WTC11 (cell line): ENCODE results near the gene PRDM15. TPM values are rescaled to one million over a fixed set of nuclear protein-coding genes. Genes with fewer than 3 reads are reported as not detected.

Experiments
- ATAC-seq: fragments of 200-7000 bp; cut with Tn5 transposase; 2 replicates; pipeline ENCODE4 v1.10.0; 2021; ENCODE audit warnings: mild to moderate bottlenecking, moderate library complexity
- CTCF ChIA-PET: fragments of 300-600 bp; sonication (Branson Sonifier 250); formaldehyde crosslinking; loops from one replicate; lab custom pipeline; 2021; ENCODE audit warnings: antibody characterized with exemption; lab: Charles Lee
- POLR2A ChIA-PET: fragments of 350-600 bp; sonication (Branson Sonifier 250); formaldehyde crosslinking; loops from one replicate; lab custom pipeline; 2021; ENCODE audit warnings: antibody characterized with exemption; lab: Charles Lee
- DNase-seq: peaks from one replicate; pipeline ENCODE4 v3.0.0; 2021; ENCODE audit warnings: low spot score
- H3K27ac Mint-ChIP-seq: 2 replicates; pipeline ENCODE4 v1.8.0; 2021; ENCODE audit warnings: mixed read lengths
- H3K27me3 Mint-ChIP-seq: 2 replicates; pipeline ENCODE4 v1.8.0; 2021; ENCODE audit warnings: low read depth, mild to moderate bottlenecking, moderate library complexity, mixed read lengths
- H3K36me3 Mint-ChIP-seq: 2 replicates; pipeline ENCODE4 v1.8.0; 2021; ENCODE audit warnings: mixed read lengths
- H3K4me1 Mint-ChIP-seq: 2 replicates; pipeline ENCODE4 v1.8.0; 2022; ENCODE audit warnings: mixed read lengths
- H3K4me3 Mint-ChIP-seq: 2 replicates; pipeline ENCODE4 v1.8.0; 2021; ENCODE audit warnings: mild to moderate bottlenecking, moderate library complexity, mixed read lengths
- H3K9me3 Mint-ChIP-seq: 2 replicates; pipeline ENCODE4 v1.8.0; 2021; ENCODE audit warnings: mixed read lengths
- ATF1 ChIP-seq: sonication (generic); formaldehyde crosslinking; IDR thresholded peaks from 2 replicates; pipeline ENCODE4 v1.8.1; 2023; ENCODE audit warnings: mild to moderate bottlenecking, moderate library complexity, missing genetic modification reagents
- ATF6 ChIP-seq: sonication (generic); formaldehyde crosslinking; IDR thresholded peaks from 2 replicates; pipeline ENCODE4 v1.8.1; 2023; ENCODE audit warnings: mild to moderate bottlenecking, missing genetic modification reagents
- CDX4 ChIP-seq: fragments of 250-450 bp; sonication (Bioruptor Pico); IDR thresholded peaks from 2 replicates; pipeline ENCODE4 v1.9.0; 2021; ENCODE audit warnings: moderate library complexity, mild to moderate bottlenecking, inconsistent platforms, borderline replicate concordance
- CREM ChIP-seq: sonication (generic); formaldehyde crosslinking; IDR thresholded peaks from 2 replicates; pipeline ENCODE4 v1.8.1; 2022; ENCODE audit warnings: mild to moderate bottlenecking, missing genetic modification reagents, moderate library complexity
- CTCF ChIP-seq: fragments of 200-600 bp; IDR thresholded peaks from 2 replicates; pipeline ENCODE4 v1.8.0; 2022; ENCODE audit warnings: antibody characterized with exemption
- EMX1 ChIP-seq: fragments of 250-450 bp; sonication (Bioruptor Pico); IDR thresholded peaks from 2 replicates; pipeline ENCODE4 v1.8.0; 2021; ENCODE audit warnings: mild to moderate bottlenecking
- FOXK1 ChIP-seq: sonication (generic); formaldehyde crosslinking; IDR thresholded peaks from 2 replicates; pipeline ENCODE4 v1.8.0; 2022; ENCODE audit warnings: mild to moderate bottlenecking, moderate library complexity, missing genetic modification reagents
- GABPB1 ChIP-seq: sonication (generic); formaldehyde crosslinking; IDR thresholded peaks from 2 replicates; pipeline ENCODE4 v1.8.1; 2023; ENCODE audit warnings: mild to moderate bottlenecking, missing genetic modification reagents
- IRF1 ChIP-seq: sonication (generic); formaldehyde crosslinking; IDR thresholded peaks from 2 replicates; pipeline ENCODE4 v1.8.0; 2023; ENCODE audit warnings: missing genetic modification reagents
- JAZF1 ChIP-seq: fragments of 250-450 bp; sonication (Bioruptor Pico); IDR thresholded peaks from 2 replicates; pipeline ENCODE4 v1.9.0; 2021; ENCODE audit warnings: moderate library complexity, mild to moderate bottlenecking, inconsistent platforms
- MYBL2 ChIP-seq: sonication (generic); formaldehyde crosslinking; IDR thresholded peaks from 2 replicates; pipeline ENCODE4 v1.8.1; 2023; ENCODE audit warnings: mild to moderate bottlenecking, moderate library complexity, missing genetic modification reagents
- NR2C2 ChIP-seq: sonication (generic); formaldehyde crosslinking; IDR thresholded peaks from 2 replicates; pipeline ENCODE4 v1.8.0; 2022; ENCODE audit warnings: mild to moderate bottlenecking, missing genetic modification reagents
- SMAD4 ChIP-seq: sonication (generic); formaldehyde crosslinking; IDR thresholded peaks from 2 replicates; pipeline ENCODE4 v1.8.0; 2022; ENCODE audit warnings: mild to moderate bottlenecking, missing genetic modification reagents
- SP1 ChIP-seq: sonication (generic); formaldehyde crosslinking; conservative IDR thresholded peaks from 2 replicates; pipeline ENCODE4 v1.8.1; 2022; ENCODE audit warnings: missing genetic modification reagents
- STAT6 ChIP-seq: sonication (generic); formaldehyde crosslinking; conservative IDR thresholded peaks from 2 replicates; pipeline ENCODE4 v1.8.1; 2023; ENCODE audit warnings: mild to moderate bottlenecking, low read depth, missing genetic modification reagents, moderate library complexity
- ZNF317 ChIP-seq: sonication (generic); formaldehyde crosslinking; IDR thresholded peaks from 2 replicates; pipeline ENCODE4 v1.8.1; 2023; ENCODE audit warnings: low read depth, mild to moderate bottlenecking, moderate library complexity, missing genetic modification reagents, borderline replicate concordance
- ZNF396 ChIP-seq: fragments of 250-450 bp; sonication (Bioruptor Pico); IDR thresholded peaks from 2 replicates; pipeline ENCODE4 v1.8.0; 2021; ENCODE audit warnings: mild to moderate bottlenecking, moderate library complexity, borderline replicate concordance
- ZNF416 ChIP-seq: fragments of 250-450 bp; sonication (Bioruptor Pico); IDR thresholded peaks from 2 replicates; pipeline ENCODE4 v1.9.0; 2021; ENCODE audit warnings: mild to moderate bottlenecking, inconsistent platforms
- ZNF671 ChIP-seq: fragments of 250-450 bp; sonication (Bioruptor Pico); IDR thresholded peaks from 2 replicates; pipeline ENCODE4 v1.8.0; 2021; ENCODE audit warnings: mild to moderate bottlenecking
- total RNA-seq: library from RNA; stranded (reverse); gene quantifications from 3 replicates; pipeline ENCODE4 v1.2.3, GENCODE V29; 2021
- TF ChIP-seq, protein P1 (sequence below): fragments of 250-450 bp; sonication (Bioruptor Pico); IDR thresholded peaks from 2 replicates; pipeline ENCODE4 v1.8.0; 2021; ENCODE audit warnings: mild to moderate bottlenecking
- TF ChIP-seq, protein P2 (sequence below): sonication (generic); formaldehyde crosslinking; IDR thresholded peaks from 2 replicates; pipeline ENCODE4 v1.8.0; 2023; ENCODE audit warnings: missing genetic modification reagents, mild to moderate bottlenecking, borderline replicate concordance

Gene PRDM15
- total RNA-seq, 1 experiment from 2014 or later, result 12.9 TPM

DNA sequence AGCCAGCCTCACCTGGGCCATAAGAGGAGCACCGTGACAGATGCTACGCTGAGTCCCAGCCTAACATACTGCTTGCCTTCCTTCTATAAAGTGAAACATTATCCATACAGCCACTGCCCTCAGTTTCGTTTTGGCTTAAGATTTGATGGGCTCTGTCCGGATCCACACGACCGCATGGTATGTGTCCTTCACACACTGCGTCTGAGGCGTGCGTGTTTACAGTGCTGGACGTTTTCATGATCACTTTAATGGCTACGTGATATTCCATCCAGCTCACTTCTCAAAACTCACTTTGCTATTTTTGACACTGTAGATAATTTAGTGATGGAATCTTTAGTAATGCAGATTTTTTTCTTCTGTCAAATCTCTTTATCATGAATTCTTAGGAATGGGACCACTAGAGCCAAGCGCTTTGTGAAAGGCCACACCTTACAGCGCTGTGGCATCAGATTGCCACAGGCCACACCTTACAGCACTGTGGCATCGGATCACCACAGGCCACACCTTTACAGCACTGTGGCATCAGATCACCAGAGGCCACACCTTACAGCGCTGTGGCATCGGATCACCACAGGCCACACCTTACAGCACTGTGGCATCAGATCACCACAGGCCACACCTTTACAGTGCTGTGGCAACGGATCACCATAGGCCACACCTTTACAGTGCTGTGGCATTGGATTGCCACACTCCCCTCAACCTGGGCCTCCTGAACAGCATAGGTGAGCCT, 47.1 kb downstream of the PRDM15 start:
- no peaks in the 10 kb centered on the region for H3K9me3 Mint-ChIP-seq
- DNase-seq (no peak), ATAC-seq (no peak)
- ChIA-PET POLR2A (no interaction called here), CTCF (interaction anchor here (2.4 kb wide), 1 partner anchor 15 kb away, joined by 5 read pairs; no protein-coding TSS in a partner anchor)
- peaks cover 6% of the 10 kb centered on the region for H3K36me3 Mint-ChIP-seq
- peaks cover 19% of the 10 kb centered on the region for H3K4me1 Mint-ChIP-seq
- no peak overlapping the region for H3K4me3 Mint-ChIP-seq
- TF ChIP-seq CREM (CRISPR knock-in tag), result no peak
- TF ChIP-seq FOXK1, result no peak
- TF ChIP-seq ZNF317 (CRISPR knock-in tag), result no peak
- TF ChIP-seq MYBL2 (CRISPR knock-in tag), result no peak
- TF ChIP-seq, protein P1, sequence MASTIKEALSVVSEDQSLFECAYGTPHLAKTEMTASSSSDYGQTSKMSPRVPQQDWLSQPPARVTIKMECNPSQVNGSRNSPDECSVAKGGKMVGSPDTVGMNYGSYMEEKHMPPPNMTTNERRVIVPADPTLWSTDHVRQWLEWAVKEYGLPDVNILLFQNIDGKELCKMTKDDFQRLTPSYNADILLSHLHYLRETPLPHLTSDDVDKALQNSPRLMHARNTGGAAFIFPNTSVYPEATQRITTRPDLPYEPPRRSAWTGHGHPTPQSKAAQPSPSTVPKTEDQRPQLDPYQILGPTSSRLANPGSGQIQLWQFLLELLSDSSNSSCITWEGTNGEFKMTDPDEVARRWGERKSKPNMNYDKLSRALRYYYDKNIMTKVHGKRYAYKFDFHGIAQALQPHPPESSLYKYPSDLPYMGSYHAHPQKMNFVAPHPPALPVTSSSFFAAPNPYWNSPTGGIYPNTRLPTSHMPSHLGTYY (CRISPR knock-in tag), result no peak
- no peak for TF ChIP-seq IRF1 (CRISPR knock-in tag)
- TF ChIP-seq STAT6 (CRISPR knock-in tag), result no peak
- TF ChIP-seq CDX4 (CRISPR knock-in tag), result no peak
- no peak for TF ChIP-seq ZNF671 (CRISPR knock-in tag)
- TF ChIP-seq JAZF1, result no peak
- no peak for TF ChIP-seq NR2C2
- TF ChIP-seq SMAD4 (CRISPR knock-in tag), result no peak
- no peak for TF ChIP-seq ATF6 (CRISPR knock-in tag)
- TF ChIP-seq ZNF396 (CRISPR knock-in tag), result no peak
- no peak for TF ChIP-seq SP1 (CRISPR knock-in tag)
- no peak overlapping the region; the same call in 1 of the 2 replicates for H3K27ac Mint-ChIP-seq
- H3K27me3 Mint-ChIP-seq, result no peaks in the 10 kb centered on the region

DNA sequence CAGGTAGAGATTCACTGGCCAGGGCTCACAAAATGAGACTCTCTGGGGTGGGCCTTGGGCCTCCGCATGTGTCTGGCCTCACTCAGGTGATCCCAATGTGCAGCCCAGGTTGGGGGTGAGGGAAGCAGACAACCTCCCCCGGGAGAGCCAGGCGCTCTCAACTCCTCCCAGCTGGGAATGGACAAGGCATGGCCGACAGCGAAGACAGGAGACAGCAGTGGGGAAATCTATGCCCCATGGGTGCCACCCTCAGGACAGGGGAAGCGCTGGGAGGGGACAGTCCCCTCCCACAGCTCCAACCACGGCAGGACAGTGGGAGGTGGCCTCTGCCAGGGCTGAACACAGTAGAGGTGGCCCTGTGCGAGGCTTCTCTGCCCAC, 47.7 kb downstream of the PRDM15 start:
- no peak for ATAC-seq
- Mint-ChIP-seq H3K27ac (no peak overlapping the region; the same call in 1 of the 2 replicates), H3K4me3 (no peak overlapping the region), H3K27me3 (no peaks in the 10 kb centered on the region), H3K4me1 (peaks cover 14% of the 10 kb centered on the region)
- no peak for DNase-seq
- CTCF ChIA-PET, result interaction anchor here (0.5 to 2.4 kb wide), 2 partner anchors 15 to 478 kb away, joined by 4 to 5 read pairs; no protein-coding TSS in a partner anchor
- TF ChIP-seq GABPB1 (CRISPR knock-in tag), result no peak
- TF ChIP-seq SP1 (CRISPR knock-in tag), result no peak
- TF ChIP-seq FOXK1, result no peak
- TF ChIP-seq SMAD4 (CRISPR knock-in tag), result no peak
- TF ChIP-seq CTCF, result no peak
- TF ChIP-seq, protein P2, sequence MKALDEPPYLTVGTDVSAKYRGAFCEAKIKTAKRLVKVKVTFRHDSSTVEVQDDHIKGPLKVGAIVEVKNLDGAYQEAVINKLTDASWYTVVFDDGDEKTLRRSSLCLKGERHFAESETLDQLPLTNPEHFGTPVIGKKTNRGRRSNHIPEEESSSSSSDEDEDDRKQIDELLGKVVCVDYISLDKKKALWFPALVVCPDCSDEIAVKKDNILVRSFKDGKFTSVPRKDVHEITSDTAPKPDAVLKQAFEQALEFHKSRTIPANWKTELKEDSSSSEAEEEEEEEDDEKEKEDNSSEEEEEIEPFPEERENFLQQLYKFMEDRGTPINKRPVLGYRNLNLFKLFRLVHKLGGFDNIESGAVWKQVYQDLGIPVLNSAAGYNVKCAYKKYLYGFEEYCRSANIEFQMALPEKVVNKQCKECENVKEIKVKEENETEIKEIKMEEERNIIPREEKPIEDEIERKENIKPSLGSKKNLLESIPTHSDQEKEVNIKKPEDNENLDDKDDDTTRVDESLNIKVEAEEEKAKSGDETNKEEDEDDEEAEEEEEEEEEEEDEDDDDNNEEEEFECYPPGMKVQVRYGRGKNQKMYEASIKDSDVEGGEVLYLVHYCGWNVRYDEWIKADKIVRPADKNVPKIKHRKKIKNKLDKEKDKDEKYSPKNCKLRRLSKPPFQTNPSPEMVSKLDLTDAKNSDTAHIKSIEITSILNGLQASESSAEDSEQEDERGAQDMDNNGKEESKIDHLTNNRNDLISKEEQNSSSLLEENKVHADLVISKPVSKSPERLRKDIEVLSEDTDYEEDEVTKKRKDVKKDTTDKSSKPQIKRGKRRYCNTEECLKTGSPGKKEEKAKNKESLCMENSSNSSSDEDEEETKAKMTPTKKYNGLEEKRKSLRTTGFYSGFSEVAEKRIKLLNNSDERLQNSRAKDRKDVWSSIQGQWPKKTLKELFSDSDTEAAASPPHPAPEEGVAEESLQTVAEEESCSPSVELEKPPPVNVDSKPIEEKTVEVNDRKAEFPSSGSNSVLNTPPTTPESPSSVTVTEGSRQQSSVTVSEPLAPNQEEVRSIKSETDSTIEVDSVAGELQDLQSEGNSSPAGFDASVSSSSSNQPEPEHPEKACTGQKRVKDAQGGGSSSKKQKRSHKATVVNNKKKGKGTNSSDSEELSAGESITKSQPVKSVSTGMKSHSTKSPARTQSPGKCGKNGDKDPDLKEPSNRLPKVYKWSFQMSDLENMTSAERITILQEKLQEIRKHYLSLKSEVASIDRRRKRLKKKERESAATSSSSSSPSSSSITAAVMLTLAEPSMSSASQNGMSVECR (CRISPR knock-in tag), result no peak
- TF ChIP-seq ATF1 (CRISPR knock-in tag), result no peak
- TF ChIP-seq EMX1 (CRISPR knock-in tag), result no peak
- TF ChIP-seq ZNF416 (CRISPR knock-in tag), result no peak
- TF ChIP-seq CREM (CRISPR knock-in tag), result no peak
- TF ChIP-seq, all 79 proteins: peak for 0
- Mint-ChIP-seq H3K36me3 (peaks cover 6% of the 10 kb centered on the region), H3K9me3 (no peaks in the 10 kb centered on the region)
- POLR2A ChIA-PET, result no interaction called here
